A204.1 (cell line): ENCODE results near the gene HEBP2.
A peak's percentile ranks its signal among the peaks of the same experiment; 100 is the strongest.
"Not testable (repeated sequence)": the region's sequence is repeated elsewhere in the genome, so short reads cannot be mapped to it uniquely, and the experiment has no call there.

Experiments used
- FAIRE-seq: peaks from 2 replicates; lab custom pipeline; 2012; peaks lifted over from hg19 to GRCh38; lab: Jason Lieb, UNC

HEBP2 gene

GRCh38 chr6:138424004-138424904 lies 20.2 kb downstream of the HEBP2 start:
- FAIRE-seq = no peak

GRCh38 chr6:138425256-138425655 lies 21.2 kb downstream of the HEBP2 start:
- not testable (repeated sequence) for FAIRE-seq

- FAIRE-seq = no peak
Observed at GRCh38 chr6:138426500-138427123, 22.6 kb downstream of the HEBP2 start.

GRCh38 chr6:138427701-138428100 lies 23.7 kb downstream of the HEBP2 start:
- no peak for FAIRE-seq

- FAIRE-seq = peak; percentile 97
Observed at GRCh38 chr6:138428944-138429598, 25.0 kb downstream of the HEBP2 start.

- FAIRE-seq = no peak
Observed at GRCh38 chr6:138429761-138430160, 25.7 kb downstream of the HEBP2 start.

- no peak for FAIRE-seq
Observed at GRCh38 chr6:138430361-138431145, 26.5 kb downstream of the HEBP2 start.

- no peak for FAIRE-seq
Observed at GRCh38 chr6:138431256-138432062, 27.4 kb downstream of the HEBP2 start.

- no peak for FAIRE-seq
Observed at GRCh38 chr6:138432063-138432356, 28.0 kb downstream of the HEBP2 start.

GRCh38 chr6:138434096-138434495 lies 30.1 kb downstream of the HEBP2 start:
- no peak for FAIRE-seq

GRCh38 chr6:138434925-138435324 lies 30.9 kb downstream of the HEBP2 start:
- no peak for FAIRE-seq

GRCh38 chr6:138439546-138439945 lies 35.5 kb downstream of the HEBP2 start:
- FAIRE-seq = no peak

GRCh38 chr6:138440296-138440695 lies 36.3 kb downstream of the HEBP2 start:
- no peak for FAIRE-seq

- FAIRE-seq = no peak
Observed at GRCh38 chr6:138440758-138441357, 36.8 kb downstream of the HEBP2 start.

GRCh38 chr6:138441965-138442364 lies 37.9 kb downstream of the HEBP2 start:
- no peak for FAIRE-seq

- FAIRE-seq = no peak
Observed at GRCh38 chr6:138442663-138443062, 38.6 kb downstream of the HEBP2 start.

GRCh38 chr6:138443979-138444378 lies 40.0 kb downstream of the HEBP2 start:
- FAIRE-seq = no peak

- FAIRE-seq = no peak
Observed at GRCh38 chr6:138446821-138447220, 42.8 kb downstream of the HEBP2 start.

GRCh38 chr6:138450445-138450844 lies 46.4 kb downstream of the HEBP2 start:
- no peak for FAIRE-seq

GRCh38 chr6:138451043-138451442 lies 47.0 kb downstream of the HEBP2 start:
- no peak for FAIRE-seq

- no peak for FAIRE-seq
Observed at GRCh38 chr6:138454981-138455706, 51.1 kb downstream of the HEBP2 start.
